ENCODE measurements around the gene EGF.

Gene EGF

GRCh38 chr4:110019153-110019552, 106.5 kb downstream of the EGF start:
- Histone ChIP-seq H3K27ac (ENCODE audit: low read depth, low read length, poor library complexity, severe bottlenecking) (no peak overlapping the region), H4K20me1 (ENCODE audit: insufficient read depth, low read length) (no peaks in the 10 kb centered on the region), H3K9me2 (ENCODE audit: low read depth, low read length) (no peaks in the 10 kb centered on the region), H3K27me3 (ENCODE audit: insufficient read depth, low read length) (no peaks in the 10 kb centered on the region), H3K4me3 (ENCODE audit: low read depth, low read length, poor library complexity, severe bottlenecking) (no peak overlapping the region), H3K9me3 (ENCODE audit: low read length) (peaks cover 3% of the 10 kb centered on the region; the same call in 1 of the 2 replicates), H3K4me1 (ENCODE audit: insufficient read depth, low read length, severe bottlenecking) (no peaks in the 10 kb centered on the region), H3K79me2 (ENCODE audit: insufficient read depth, low read length) (no peaks in the 10 kb centered on the region), H3K9ac (ENCODE audit: low read length) (no peak overlapping the region), H3K4me2 (ENCODE audit: low read length) (no peak overlapping the region), H3K36me3 (ENCODE audit: insufficient read depth, low read length) (no peaks in the 10 kb centered on the region), H2AFZ (ENCODE audit: low read length) (no peak overlapping the region), H3F3A (ENCODE audit: insufficient read depth, low read length) (no peaks in the 10 kb centered on the region)
- no peak for TF ChIP-seq EZH2 (IDR thresholded peaks at IDR 0.05; ENCODE audit: borderline replicate concordance, low read length)
- TF ChIP-seq, protein P1, sequence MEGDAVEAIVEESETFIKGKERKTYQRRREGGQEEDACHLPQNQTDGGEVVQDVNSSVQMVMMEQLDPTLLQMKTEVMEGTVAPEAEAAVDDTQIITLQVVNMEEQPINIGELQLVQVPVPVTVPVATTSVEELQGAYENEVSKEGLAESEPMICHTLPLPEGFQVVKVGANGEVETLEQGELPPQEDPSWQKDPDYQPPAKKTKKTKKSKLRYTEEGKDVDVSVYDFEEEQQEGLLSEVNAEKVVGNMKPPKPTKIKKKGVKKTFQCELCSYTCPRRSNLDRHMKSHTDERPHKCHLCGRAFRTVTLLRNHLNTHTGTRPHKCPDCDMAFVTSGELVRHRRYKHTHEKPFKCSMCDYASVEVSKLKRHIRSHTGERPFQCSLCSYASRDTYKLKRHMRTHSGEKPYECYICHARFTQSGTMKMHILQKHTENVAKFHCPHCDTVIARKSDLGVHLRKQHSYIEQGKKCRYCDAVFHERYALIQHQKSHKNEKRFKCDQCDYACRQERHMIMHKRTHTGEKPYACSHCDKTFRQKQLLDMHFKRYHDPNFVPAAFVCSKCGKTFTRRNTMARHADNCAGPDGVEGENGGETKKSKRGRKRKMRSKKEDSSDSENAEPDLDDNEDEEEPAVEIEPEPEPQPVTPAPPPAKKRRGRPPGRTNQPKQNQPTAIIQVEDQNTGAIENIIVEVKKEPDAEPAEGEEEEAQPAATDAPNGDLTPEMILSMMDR (IDR thresholded peaks at IDR 0.05; ENCODE audit: low read length): no peak

- H3K36me3 ChIP-seq (ENCODE audit: insufficient read depth, low read length): no peaks in the 10 kb centered on the region
- no peak overlapping the region for H3K4me3 ChIP-seq (ENCODE audit: low read depth, low read length, poor library complexity, severe bottlenecking)
- no peak overlapping the region for H3K4me2 ChIP-seq (ENCODE audit: low read length)
- H3F3A ChIP-seq (ENCODE audit: insufficient read depth, low read length): no peaks in the 10 kb centered on the region
- no peaks in the 10 kb centered on the region for H3K4me1 ChIP-seq (ENCODE audit: insufficient read depth, low read length, severe bottlenecking)
- no peaks in the 10 kb centered on the region for H4K20me1 ChIP-seq (ENCODE audit: insufficient read depth, low read length)
- no peak overlapping the region for H3K9ac ChIP-seq (ENCODE audit: low read length)
- no peaks in the 10 kb centered on the region for H3K27me3 ChIP-seq (ENCODE audit: insufficient read depth, low read length)
- peaks cover 3% of the 10 kb centered on the region; the same call in 1 of the 2 replicates for H3K9me3 ChIP-seq (ENCODE audit: low read length)
- no peaks in the 10 kb centered on the region for H3K9me2 ChIP-seq (ENCODE audit: low read depth, low read length)
- H2AFZ ChIP-seq (ENCODE audit: low read length): no peak overlapping the region
- H3K79me2 ChIP-seq (ENCODE audit: insufficient read depth, low read length): no peaks in the 10 kb centered on the region
- TF ChIP-seq, protein P1 (IDR thresholded peaks at IDR 0.05; ENCODE audit: low read length): no peak
- no peak for TF ChIP-seq EZH2 (IDR thresholded peaks at IDR 0.05; ENCODE audit: borderline replicate concordance, low read length)
- no peak overlapping the region for H3K27ac ChIP-seq (ENCODE audit: low read depth, low read length, poor library complexity, severe bottlenecking)
Measured at GRCh38 chr4:110020139-110020538, 107.5 kb downstream of the EGF start.

GRCh38 chr4:110020646-110021443, 108.2 kb downstream of the EGF start:
- Histone ChIP-seq H3K27me3 (ENCODE audit: insufficient read depth, low read length) (no peaks in the 10 kb centered on the region), H3F3A (ENCODE audit: insufficient read depth, low read length) (no peaks in the 10 kb centered on the region), H3K4me3 (ENCODE audit: low read depth, low read length, poor library complexity, severe bottlenecking) (no peak overlapping the region), H3K9me3 (ENCODE audit: low read length) (peaks cover 3% of the 10 kb centered on the region; the same call in 1 of the 2 replicates), H3K4me1 (ENCODE audit: insufficient read depth, low read length, severe bottlenecking) (no peaks in the 10 kb centered on the region), H3K9ac (ENCODE audit: low read length) (no peak overlapping the region), H3K4me2 (ENCODE audit: low read length) (no peak overlapping the region), H3K36me3 (ENCODE audit: insufficient read depth, low read length) (no peaks in the 10 kb centered on the region), H2AFZ (ENCODE audit: low read length) (no peak overlapping the region), H3K9me2 (ENCODE audit: low read depth, low read length) (no peaks in the 10 kb centered on the region), H4K20me1 (ENCODE audit: insufficient read depth, low read length) (no peaks in the 10 kb centered on the region), H3K27ac (ENCODE audit: low read depth, low read length, poor library complexity, severe bottlenecking) (no peak overlapping the region), H3K79me2 (ENCODE audit: insufficient read depth, low read length) (no peaks in the 10 kb centered on the region)
- TF ChIP-seq EZH2 (IDR thresholded peaks at IDR 0.05; ENCODE audit: borderline replicate concordance, low read length): no peak
- TF ChIP-seq, protein P1 (IDR thresholded peaks at IDR 0.05; ENCODE audit: low read length): no peak

Measured in OCI-LY1 (cell line).